Right renal pelvis (tissue), 4 donors: ENCODE results near the gene ADAM11. TPM values are rescaled to one million over a fixed set of nuclear protein-coding genes. Genes with fewer than 3 reads are reported as not detected.
"Not testable (repeated sequence)": the region's sequence is repeated elsewhere in the genome, so short reads cannot be mapped to it uniquely, and the experiment has no call there.

ENCODE experiments used
- DNase-seq, 4 donors: peaks; one replicate each; pipeline ENCODE4 v3.0.0-alpha.2; 2013; ENCODE audit warnings: low read depth in 4 of 4, low spot score in 3 of 4, missing footprints in 1 of 4
- polyA plus RNA-seq, 4 donors: library from polyadenylated mRNA; unstranded; fragments of 120-200 nt; gene quantifications; one replicate each; pipeline ENCODE4 v1.2.1, GENCODE V29; 2013; ENCODE audit not compliant: insufficient read length in 4 of 4

The ADAM11 gene
- polyA plus RNA-seq, 4 donors, result 2.2 to 3.7 (median 2.7) TPM

- DNase-seq, result no peak
These were observed 35.4 kb downstream of the ADAM11 start for GRCh38 chr17:44793885-44794842.

- DNase-seq, result no peak
These were observed 36.1 kb downstream of the ADAM11 start for GRCh38 chr17:44794851-44795413.

GRCh38 chr17:44795421-44795820, 36.6 kb downstream of the ADAM11 start:
- DNase-seq, result no peak

GRCh38 chr17:44795928-44796327, 37.1 kb downstream of the ADAM11 start:
- no peak for DNase-seq

GRCh38 chr17:44796731-44797130, 37.9 kb downstream of the ADAM11 start:
- DNase-seq, result no peak

GRCh38 chr17:44797802-44798201, 39.0 kb downstream of the ADAM11 start:
- no peak for DNase-seq

- DNase-seq, result no peak
These were observed 39.6 kb downstream of the ADAM11 start for GRCh38 chr17:44798356-44798755.

- no peak for DNase-seq
These were observed 43.1 kb downstream of the ADAM11 start for GRCh38 chr17:44801880-44802279.

GRCh38 chr17:44804302-44805089, 45.7 kb downstream of the ADAM11 start:
- DNase-seq, result no peak

GRCh38 chr17:44807093-44807816, 48.5 kb downstream of the ADAM11 start:
- no peak for DNase-seq

GRCh38 chr17:44807817-44808155, 49.0 kb downstream of the ADAM11 start:
- DNase-seq, result no peak

- DNase-seq, result no peak
These were observed 49.4 kb downstream of the ADAM11 start for GRCh38 chr17:44808156-44808555.

GRCh38 chr17:44808656-44809388, 50.0 kb downstream of the ADAM11 start:
- not testable (repeated sequence) for DNase-seq

- no peak for DNase-seq
These were observed 53.5 kb downstream of the ADAM11 start for GRCh38 chr17:44812263-44812662.

- not testable (repeated sequence) for DNase-seq
These were observed 59.7 kb downstream of the ADAM11 start for GRCh38 chr17:44818508-44818907.

- no peak for DNase-seq
These were observed 61.9 kb downstream of the ADAM11 start for GRCh38 chr17:44820631-44821212.

- DNase-seq, result not testable (repeated sequence)
These were observed 66.4 kb downstream of the ADAM11 start for GRCh38 chr17:44825236-44825635.

- no peak for DNase-seq
These were observed 67.5 kb downstream of the ADAM11 start for GRCh38 chr17:44826123-44826790.

- no peak for DNase-seq
These were observed 69.1 kb downstream of the ADAM11 start for GRCh38 chr17:44827863-44828262.
